Suppressor macrophage treated with lipopolysaccharide for 4 hours (primary cell): ENCODE data around the gene DCPS.
"Not testable (repeated sequence)": the region's sequence is repeated elsewhere in the genome, so short reads cannot be mapped to it uniquely, and the experiment has no call there.

Source experiments
- DNase-seq: peaks from one replicate; pipeline ENCODE4 v3.0.0-alpha.2; 2020

The DCPS gene

GRCh38 chr11:126345759-126346585, 42.1 kb downstream of the DCPS start:
- peak; percentile 93 for DNase-seq

DNA sequence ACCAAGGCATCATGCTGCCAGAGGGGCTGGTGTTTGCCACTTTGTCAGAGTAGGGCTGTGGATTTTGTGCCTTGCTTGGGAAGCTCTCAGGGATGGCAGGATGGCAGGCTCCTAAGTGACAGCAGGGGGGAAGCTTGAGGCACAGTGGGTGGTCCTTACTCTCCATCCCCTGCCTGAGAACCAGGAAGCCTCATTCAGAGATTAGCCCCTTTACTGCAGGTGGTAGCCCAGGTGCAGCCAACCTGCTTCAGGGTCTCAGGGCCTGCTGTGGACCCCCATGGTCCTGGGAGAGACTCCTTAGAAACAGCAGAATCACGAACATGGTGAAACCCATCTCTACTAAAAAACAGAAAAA, 42.7 kb downstream of the DCPS start:
- no peak for DNase-seq

DNA sequence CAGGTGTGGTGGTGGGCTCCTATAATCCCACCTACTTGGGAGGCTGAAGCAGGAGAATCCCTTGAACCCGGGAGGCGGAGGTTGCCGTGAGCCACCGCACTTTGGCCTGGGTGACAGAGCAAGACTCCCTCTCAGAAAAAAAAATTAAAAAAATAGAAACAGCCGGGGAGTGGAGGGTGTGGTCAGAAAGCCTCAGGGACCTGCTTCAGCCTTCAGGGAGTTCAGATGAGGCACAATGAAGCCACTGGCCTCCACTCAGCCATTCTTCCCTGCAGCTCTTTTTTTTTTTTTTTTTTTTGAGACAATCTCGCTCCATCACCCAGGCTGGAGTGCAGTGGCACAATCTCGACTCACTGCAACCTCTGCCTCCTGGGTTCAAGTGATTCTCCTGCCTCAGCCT, 43.1 kb downstream of the DCPS start:
- DNase-seq = not testable (repeated sequence)

DNA sequence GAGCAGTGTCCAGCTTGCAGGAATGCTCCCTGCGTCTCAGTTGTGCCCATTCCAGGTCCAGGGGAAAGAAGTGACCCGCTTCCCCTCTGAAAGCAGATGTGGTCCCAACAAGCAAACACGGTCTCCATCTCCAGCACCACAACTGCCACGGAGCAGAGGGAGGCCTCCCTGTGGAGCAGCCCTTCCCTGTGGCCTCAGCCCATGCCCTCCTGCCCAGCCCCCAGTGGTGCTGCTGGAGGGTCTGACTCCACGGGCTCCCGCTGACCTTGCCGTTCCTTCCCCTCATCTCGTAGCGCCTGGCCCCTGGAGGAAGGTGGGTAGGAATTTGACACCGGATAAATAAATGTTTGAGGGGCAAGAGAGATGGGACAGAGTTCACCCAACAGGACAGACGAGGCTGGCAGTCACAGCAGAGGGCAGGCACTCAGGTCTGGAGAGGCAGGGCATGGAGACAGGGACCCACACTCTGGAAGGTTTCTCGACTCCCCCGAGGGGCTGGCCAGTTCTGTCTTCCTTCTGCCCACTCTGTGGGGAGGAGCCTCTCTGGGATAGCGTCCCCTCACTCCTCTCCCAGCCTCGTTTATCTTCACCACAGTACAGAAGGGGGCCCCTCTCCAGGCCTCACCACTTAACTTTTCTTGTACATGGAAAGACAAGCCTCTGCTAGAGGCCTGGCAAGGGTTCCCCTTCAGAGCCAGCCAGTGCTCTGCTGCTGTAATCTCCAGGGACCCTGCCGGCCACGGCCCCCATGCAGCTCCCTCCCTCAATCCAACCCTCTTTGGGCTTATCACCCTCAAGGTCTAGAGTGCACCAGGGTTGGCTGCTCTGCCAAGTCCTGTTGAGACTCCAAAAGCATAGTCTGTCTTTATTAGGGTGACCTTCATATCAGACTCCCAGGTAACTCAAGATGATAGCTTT, 44.1 kb downstream of the DCPS start:
- no peak for DNase-seq

DNA sequence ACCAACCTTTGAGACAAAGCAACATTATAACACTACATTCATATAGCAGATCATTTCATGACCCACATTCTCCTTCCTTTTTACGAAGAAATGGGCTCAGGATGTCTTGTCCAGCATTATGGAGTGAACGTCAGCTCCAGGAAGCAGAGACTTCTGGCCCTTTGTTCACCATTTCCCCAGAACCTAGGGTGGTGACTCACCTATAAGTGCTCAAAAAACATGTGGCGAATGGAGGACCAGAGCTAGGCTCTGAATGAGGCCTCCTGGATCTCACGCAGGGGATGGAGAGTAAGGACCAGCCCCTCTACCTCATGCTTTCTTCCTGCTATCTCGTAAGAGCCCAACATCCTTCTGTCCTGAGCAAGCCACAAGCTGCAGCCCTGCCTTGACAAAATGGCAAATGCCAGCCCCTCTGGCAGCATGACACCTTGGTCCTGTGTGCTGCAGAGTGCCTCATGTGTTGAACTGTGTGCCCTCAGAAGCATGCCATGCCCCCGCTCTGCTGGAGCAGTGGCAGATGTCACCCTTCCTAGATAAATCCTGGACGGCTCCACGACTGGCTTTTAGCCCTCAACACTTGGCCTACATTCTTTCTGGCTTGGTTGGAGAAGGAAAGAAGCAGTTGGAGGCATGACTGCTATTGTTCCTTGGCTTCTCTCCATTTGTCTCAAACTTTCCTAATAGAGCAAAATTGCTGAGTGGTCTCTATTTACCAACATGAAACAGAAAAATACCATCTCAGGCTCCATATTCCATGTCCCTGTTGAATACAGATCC, 45.1 kb downstream of the DCPS start:
- DNase-seq = no peak

DNA sequence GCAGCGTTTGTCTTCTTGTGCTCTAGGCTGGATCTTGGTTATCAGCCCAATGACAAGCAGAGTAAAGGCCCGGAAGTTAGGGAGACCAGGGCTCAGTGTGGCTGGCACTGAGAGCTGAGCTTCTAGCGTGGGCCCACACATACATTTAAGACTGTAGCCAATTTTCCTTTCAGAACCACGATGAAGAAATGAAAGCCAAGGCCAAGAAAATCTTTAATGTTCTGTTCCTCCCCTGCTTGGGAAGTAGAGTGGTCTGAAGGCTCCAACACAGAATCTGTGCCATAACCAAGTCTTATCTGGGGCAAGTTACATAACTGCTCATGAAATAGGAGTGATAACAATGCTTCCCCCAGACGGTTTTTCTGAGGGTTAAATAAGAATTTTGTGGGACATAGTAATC, 47.0 kb downstream of the DCPS start:
- no peak for DNase-seq

- no peak for DNase-seq
Measured at GRCh38 chr11:126352163-126352562, 48.3 kb downstream of the DCPS start.

DNA sequence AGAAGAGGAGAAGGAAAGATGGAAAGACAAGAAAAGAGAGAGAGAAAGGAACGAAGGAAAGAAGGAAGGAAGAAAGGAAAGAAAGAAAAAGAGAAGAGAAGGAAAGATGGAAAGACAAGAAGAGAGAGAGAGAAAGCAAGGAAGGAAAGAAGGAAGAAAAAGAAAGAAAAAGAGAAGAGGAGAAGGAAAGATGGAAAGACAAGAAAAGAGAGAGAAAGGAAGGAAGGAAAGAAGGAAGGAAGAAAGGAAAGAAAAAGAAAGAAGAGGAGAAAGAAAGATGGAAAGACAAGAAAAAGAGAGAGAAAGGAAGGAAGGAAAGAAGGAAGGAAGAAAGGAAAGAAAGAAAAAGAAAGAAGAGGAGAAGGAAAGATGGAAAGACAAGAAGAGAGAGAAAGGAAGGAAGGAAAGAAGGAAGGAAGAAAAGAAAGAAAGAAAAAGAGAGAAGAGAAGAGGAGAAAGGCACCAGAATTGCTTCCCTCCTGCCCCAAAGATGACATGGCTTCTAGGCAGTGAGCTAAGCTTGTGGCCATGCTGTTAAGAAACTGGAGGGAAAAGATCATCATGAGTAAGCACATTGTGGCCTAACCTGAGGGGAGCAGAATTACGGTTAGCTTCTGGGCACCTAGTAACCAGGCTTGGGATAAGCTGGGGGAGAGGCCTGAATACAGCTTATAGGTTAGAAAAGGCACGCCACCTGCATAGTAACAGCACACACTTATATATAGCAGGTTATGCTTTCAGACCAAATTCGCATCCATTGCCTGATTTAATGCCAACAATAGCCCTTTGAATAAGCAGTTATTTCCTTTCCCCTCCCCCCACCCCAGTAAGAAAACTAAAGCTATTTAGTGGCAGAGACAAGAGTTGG, 49.3 kb downstream of the DCPS start:
- DNase-seq = peak; percentile 64

DNA sequence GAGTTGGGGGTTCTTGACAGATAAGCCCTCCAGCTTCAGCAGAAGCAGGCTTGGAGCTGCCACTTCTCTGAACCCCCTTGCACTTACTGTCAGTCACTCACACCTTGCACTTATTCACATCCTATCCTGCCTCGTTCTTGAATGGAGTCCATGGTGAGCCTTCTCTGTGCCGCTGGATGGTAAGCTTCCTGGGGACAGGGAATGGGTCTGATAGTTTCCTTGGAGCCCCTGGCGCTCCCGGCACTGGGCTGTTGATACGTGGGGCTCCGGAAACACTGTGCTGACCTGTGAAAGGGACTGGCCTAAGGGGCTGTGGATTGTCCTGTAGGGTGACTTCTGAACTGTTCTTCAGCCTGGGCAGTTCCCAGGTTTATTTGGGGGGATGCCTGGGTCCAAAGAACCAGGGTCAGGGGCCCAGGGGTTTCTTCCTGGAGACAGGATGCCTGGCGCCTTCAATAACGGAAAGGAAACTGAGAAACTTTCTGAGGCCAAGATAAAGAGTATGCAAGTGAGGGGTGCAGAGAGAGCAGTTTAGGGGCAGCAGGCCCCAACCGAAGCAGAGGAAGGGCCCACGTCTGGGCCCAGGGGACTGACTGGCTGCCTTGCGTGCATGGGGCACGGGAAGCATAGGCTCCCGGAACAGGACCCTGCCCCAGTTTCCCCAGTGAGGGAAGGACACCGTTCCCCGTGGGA, 50.9 kb downstream of the DCPS start:
- DNase-seq = no peak

DNA sequence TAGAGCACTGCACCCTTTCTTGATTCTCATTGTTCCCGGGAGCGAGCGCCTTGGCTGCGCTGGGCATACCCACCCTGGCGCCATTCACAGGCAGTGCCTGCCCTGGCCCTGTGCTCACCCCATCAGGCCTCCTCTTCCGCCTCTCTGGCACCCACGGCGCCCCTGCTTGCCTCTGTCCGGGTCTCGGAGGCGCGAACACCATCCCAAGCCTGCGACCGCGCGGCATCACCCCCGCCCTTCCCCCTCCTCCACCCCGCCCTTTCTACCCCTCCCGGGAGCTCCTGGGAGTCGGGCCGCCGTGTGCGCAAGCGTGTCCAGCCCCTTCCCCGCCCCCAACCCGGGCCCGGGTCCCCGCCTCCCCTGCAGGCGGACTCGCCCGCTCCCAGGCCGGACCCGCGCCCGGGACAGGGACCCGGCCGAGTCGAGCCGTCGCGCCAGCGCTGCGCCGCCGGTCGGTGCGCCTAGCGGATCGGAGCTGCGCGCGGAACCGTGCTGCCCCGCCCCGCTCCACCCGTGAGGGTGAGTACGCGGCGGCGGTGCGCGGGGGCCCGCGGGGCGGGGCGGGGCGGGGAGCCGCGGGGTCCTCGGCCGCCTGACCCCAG, 51.6 kb downstream of the DCPS start, which contains the start of gene ST3GAL4:
Gene ST3GAL4, plus strand, starts transcription at position 363 of the 602 bp plus-strand sequence. CDS start 50,470 bp downstream, outside the sequence.
- peak; percentile 82 for DNase-seq

GRCh38 chr11:126355926-126356897, 52.4 kb downstream of the DCPS start:
- peak; percentile 94 for DNase-seq

- no peak for DNase-seq
Measured at GRCh38 chr11:126357055-126357962, 53.4 kb downstream of the DCPS start.

- no peak for DNase-seq
Measured at GRCh38 chr11:126357969-126358762, 54.3 kb downstream of the DCPS start.

DNA sequence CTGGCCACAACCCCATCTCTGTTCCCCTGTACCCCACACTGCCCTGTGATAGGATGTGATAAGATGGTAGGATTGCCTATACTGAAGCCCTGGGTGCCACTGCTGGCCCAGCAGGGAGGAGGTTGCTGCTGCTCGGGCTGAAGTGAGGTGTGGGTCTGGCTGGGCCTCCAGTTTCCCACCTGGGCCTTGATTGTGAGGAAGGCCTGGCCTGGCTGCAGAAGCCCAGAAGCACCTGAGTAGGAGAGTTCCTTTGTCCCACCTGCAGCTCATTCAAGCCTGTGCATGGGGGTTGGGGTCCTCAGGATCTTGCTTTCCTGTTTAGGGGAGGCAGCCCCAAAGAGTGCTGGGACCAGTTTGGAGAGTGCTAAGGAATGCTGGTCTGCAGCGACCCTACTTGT, 54.9 kb downstream of the DCPS start:
- no peak for DNase-seq

DNA sequence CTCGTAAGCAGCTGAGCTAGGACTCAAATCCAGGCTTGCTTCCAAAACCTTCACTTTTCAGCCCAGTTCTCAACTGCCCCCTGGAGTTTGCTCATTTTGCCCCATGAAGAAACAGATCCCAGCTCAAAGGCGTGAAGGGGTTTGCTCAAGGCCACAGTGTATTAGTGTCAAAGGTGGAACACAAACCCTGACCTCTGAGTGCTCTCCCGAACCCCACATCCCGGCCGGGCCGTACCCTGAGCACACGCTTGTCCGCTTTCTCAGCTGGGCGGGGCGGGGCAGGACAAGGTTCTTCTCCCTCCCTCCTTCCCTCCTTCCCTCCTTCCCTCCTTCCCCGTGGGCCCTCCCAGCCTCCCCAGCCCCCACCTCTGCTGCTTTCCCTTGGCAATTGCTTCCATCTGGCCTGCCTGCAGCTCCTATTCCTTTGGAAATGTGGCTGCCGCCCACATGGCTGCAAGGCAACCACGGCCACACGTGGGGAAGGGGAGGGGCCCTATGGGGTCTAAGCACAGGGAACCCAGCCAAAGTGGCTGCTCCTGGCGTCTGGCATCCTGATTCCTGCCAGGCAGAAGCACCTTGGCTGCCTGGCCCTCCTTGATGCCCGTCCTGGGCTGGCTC, 55.7 kb downstream of the DCPS start:
- no peak for DNase-seq

- no peak for DNase-seq
Measured at GRCh38 chr11:126360049-126360446, 56.2 kb downstream of the DCPS start.

DNA sequence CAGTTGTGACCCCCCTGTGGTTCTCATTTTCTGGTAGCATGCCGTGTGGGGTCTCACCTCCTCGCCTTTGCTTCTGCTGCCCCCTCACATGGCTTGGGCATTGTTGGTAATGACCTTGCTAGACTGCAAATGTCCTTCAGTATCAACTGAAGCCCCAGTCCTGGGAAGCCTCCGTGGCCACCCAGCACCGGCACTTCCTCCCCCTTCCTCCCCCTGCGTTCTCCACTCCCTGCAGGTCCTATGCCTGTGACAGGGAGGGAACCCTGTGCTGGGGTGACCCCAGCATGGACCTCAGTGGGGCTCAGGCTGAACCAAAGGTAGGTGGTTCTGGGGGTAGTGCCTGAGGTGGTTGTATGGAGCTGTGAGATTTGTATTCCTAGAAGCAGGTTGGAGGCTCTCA, 57.5 kb downstream of the DCPS start:
- no peak for DNase-seq
